AG04450 (cell line): ENCODE data around the gene DPP6. TPM values are rescaled to one million over a fixed set of nuclear protein-coding genes. Genes with fewer than 3 reads are reported as not detected.

Experiments used
- CTCF ChIA-PET: fragments of 300-600, 350-600 bp; formaldehyde crosslinking; extraction: SDS; loops from one replicate; lab custom pipeline; 2022; ENCODE audit warnings: antibody characterized with exemption, inconsistent platforms; lab: Charles Lee
- POLR2A ChIA-PET: fragments of 350-600 bp; formaldehyde crosslinking; extraction: SDS; loops from one replicate; lab custom pipeline; 2021; ENCODE audit warnings: antibody characterized with exemption, inconsistent platforms; lab: Yijun Ruan, JAX
- DNase-seq: peaks from one replicate; pipeline ENCODE4 v3.0.0-alpha.2; 2011; ENCODE audit warnings: low read depth, low spot score
- H3K27ac ChIP-seq: one replicate; pipeline ENCODE4 v1.5.1; 2012; ENCODE audit warnings: low read depth, low read length, control low read depth
- H3K27me3 ChIP-seq: one replicate; pipeline ENCODE4 v1.6.0; 2012; ENCODE audit warnings: low read length; ENCODE audit not compliant: control insufficient read depth, insufficient read depth
- H3K4me3 ChIP-seq: 2 replicates; pipeline ENCODE4 v1.5.1; 2011; ENCODE audit warnings: mild to moderate bottlenecking, low read depth, low read length, control low read depth
- H3K9me3 ChIP-seq: 2 replicates; pipeline ENCODE4 v1.5.1; 2012; ENCODE audit warnings: low read length; ENCODE audit not compliant: control insufficient read depth, insufficient read depth
- CTCF ChIP-seq: IDR thresholded peaks from 2 replicates; pipeline ENCODE4 v1.5.1; 2011; ENCODE audit warnings: low read depth, low read length, control low read depth, inconsistent platforms
- polyA plus RNA-seq: library from polyadenylated mRNA; depleted of rRNA; stranded (reverse); fragments of >200 nt; gene quantifications from 2 replicates; pipeline ENCODE4 v1.2.3, GENCODE V29; 2011

DPP6 gene
- polyA plus RNA-seq, 1 experiment: not detected

GRCh38 chr7:154757756-154758155 is 705.6 kb downstream of the DPP6 start:
- ChIA-PET POLR2A (no interaction called here), CTCF (no interaction called here)
- Histone ChIP-seq H3K27me3 (no peaks in the 10 kb centered on the region), H3K4me3 (no peak overlapping the region), H3K27ac (no peak overlapping the region), H3K9me3 (peaks cover 74% of the 10 kb centered on the region)
- no peak for TF ChIP-seq CTCF
- no peak for DNase-seq

- TF ChIP-seq CTCF: no peak
- CTCF ChIA-PET: no interaction called here
- POLR2A ChIA-PET: no interaction called here
Measured at GRCh38 chr7:154759989-154760388, 707.8 kb downstream of the DPP6 start.

GRCh38 chr7:154765118-154765517 is 712.9 kb downstream of the DPP6 start:
- POLR2A ChIA-PET: no interaction called here
- CTCF ChIA-PET: no interaction called here
- Histone ChIP-seq H3K9me3 (peaks cover 53% of the 10 kb centered on the region), H3K4me3 (no peak overlapping the region), H3K27ac (no peak overlapping the region), H3K27me3 (no peaks in the 10 kb centered on the region)
- no peak for DNase-seq
- TF ChIP-seq CTCF: no peak

More at GRCh38 chr7:154759989-154760388, 707.8 kb downstream of the DPP6 start:
- Histone ChIP-seq H3K27me3 (no peaks in the 10 kb centered on the region), H3K4me3 (no peak overlapping the region), H3K27ac (no peak overlapping the region), H3K9me3 (peaks cover 73% of the 10 kb centered on the region)
- DNase-seq: no peak

- POLR2A ChIA-PET: no interaction called here
- CTCF ChIA-PET: no interaction called here
- Histone ChIP-seq H3K9me3 (peaks cover 52% of the 10 kb centered on the region), H3K27ac (no peak overlapping the region), H3K27me3 (no peaks in the 10 kb centered on the region), H3K4me3 (no peak overlapping the region)
- no peak for DNase-seq
- no peak for TF ChIP-seq CTCF
Measured at GRCh38 chr7:154767142-154767541, 714.9 kb downstream of the DPP6 start.

- Histone ChIP-seq H3K9me3 (peaks cover 50% of the 10 kb centered on the region), H3K4me3 (no peak overlapping the region), H3K27ac (no peak overlapping the region), H3K27me3 (no peaks in the 10 kb centered on the region)
- DNase-seq: no peak
- CTCF ChIA-PET: no interaction called here
- no peak for TF ChIP-seq CTCF
- POLR2A ChIA-PET: no interaction called here
Measured at GRCh38 chr7:154767821-154768415, 715.7 kb downstream of the DPP6 start.
